Head of caudate nucleus (tissue), 42 donors: ENCODE data around the gene ARL4D.

Source experiments
- DNase-seq, 42 donors: peaks; one replicate each; pipeline versions ENCODE4 v3.0.0 to v3.0.0-alpha.2; 2020 to 2021; ENCODE audit warnings: mixed read lengths in 7 of 42
- intact Hi-C: fragments of 100-400 bp; cut with DNase I; formaldehyde crosslinking; loops from one replicate; pipeline ENCODE4 v1.15.0; 2022

The ARL4D gene

DNA sequence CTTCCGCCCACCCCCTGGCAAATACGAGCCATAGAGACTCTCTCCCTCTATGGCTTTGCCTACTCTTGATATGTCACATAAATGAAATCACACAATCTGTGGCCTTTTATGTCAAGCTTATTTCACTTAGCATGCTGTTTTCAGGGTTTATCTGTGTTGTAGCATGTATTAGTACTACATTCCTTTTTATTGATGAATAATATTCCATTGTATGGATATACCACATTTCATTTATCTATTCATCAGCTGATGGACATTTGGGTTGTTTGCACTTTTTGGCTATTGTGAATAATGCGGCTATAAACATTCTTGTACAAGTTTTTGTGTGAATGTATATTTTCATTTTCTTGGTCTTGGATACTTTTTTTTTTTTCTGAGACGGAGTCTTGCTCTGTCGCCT lies 48.0 kb downstream of the ARL4D start:
- no peak for DNase-seq
- intact Hi-C loops: no loop called here

DNA sequence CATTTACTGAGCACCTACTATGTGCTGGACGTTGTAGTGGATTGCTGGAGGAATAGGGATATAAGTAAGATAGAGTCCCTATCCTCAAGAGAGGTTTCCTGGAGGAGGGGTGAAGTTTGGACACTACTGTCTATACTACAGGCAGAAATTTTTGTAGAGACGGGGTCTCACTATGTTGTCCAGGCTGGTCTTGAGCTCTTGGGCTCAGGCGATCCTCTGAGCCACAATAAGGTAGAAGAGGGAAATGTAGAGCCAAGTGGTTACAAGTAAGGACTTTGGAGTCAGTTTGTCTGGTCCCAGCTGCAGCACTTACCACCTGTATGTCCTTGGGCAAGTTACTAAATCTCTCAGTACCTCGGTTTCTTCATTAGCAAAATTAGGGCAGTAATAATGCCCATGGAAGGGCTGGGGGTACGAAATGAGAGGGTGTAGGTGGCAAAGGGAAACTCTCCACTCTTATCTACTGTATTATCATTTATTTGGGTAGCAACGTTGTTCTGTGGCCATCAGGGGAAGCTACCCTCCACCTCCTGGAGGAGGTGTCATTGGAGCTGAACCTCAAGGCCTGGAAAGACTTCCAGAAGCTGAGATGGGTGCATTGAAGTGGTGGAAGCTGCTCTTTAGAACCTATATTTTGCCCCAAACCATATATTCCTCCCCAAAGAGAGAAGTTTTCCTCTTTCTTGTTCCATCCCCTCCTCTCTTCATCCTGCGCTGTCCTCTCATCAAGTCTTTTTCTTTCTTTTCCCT lies 50.1 kb downstream of the ARL4D start:
- DNase-seq: no peak
- intact Hi-C loops: no loop called here

- intact Hi-C loops: no loop called here
- DNase-seq: no peak
Observed at GRCh38 chr17:43449470-43450248, 50.9 kb downstream of the ARL4D start.
